Measurements from ENCODE around the gene CUBN.

DNA sequence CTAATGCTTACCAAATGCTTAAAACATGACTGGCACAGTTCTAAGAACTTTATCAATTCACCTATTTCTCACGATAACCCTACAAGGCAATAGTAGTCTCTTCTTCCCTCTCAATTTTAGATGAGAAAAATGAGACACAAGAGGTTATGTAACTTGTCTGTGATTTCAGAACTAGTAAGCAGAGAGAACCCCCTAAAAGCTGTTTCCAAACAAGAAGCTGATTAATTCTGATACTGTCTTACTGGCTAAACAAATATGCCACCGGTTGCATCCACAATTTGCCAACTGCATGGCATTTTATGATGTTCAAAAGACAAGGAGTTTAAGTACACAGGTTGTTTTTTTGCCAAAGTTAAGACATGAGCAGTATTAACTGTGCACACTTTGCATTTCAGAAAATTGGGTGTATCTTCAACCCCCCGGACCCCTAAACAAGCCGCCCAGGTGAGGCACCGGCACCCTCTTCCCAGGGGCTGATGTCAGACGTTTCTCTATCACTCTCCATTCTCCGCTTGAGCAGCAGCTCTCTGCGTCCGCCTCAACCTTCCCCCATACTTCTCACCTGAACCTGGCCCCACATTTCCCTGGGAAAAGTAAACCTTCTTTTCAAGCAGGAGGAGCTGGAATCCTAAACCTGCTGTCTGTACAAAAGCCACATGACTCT is 334.1 kb downstream of the CUBN start:
- TF ChIP-seq, protein P1, sequence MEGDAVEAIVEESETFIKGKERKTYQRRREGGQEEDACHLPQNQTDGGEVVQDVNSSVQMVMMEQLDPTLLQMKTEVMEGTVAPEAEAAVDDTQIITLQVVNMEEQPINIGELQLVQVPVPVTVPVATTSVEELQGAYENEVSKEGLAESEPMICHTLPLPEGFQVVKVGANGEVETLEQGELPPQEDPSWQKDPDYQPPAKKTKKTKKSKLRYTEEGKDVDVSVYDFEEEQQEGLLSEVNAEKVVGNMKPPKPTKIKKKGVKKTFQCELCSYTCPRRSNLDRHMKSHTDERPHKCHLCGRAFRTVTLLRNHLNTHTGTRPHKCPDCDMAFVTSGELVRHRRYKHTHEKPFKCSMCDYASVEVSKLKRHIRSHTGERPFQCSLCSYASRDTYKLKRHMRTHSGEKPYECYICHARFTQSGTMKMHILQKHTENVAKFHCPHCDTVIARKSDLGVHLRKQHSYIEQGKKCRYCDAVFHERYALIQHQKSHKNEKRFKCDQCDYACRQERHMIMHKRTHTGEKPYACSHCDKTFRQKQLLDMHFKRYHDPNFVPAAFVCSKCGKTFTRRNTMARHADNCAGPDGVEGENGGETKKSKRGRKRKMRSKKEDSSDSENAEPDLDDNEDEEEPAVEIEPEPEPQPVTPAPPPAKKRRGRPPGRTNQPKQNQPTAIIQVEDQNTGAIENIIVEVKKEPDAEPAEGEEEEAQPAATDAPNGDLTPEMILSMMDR (conservative IDR thresholded peaks at IDR 0.05) = no peak
- no peak for TF ChIP-seq ZFX (IDR thresholded peaks at IDR 0.05)
